HG03196 (cell line): Measurements from ENCODE around the gene NELL2.
"Not testable (repeated sequence)": the region's sequence is repeated elsewhere in the genome, so short reads cannot be mapped to it uniquely, and the experiment has no call there.

Source experiments
- ATAC-seq: cut with Tn5 transposase; IDR thresholded peaks from one replicate; pipeline ENCODE4 v1.9.1; 2021; ENCODE audit not compliant: unreplicated experiment

The NELL2 gene

DNA sequence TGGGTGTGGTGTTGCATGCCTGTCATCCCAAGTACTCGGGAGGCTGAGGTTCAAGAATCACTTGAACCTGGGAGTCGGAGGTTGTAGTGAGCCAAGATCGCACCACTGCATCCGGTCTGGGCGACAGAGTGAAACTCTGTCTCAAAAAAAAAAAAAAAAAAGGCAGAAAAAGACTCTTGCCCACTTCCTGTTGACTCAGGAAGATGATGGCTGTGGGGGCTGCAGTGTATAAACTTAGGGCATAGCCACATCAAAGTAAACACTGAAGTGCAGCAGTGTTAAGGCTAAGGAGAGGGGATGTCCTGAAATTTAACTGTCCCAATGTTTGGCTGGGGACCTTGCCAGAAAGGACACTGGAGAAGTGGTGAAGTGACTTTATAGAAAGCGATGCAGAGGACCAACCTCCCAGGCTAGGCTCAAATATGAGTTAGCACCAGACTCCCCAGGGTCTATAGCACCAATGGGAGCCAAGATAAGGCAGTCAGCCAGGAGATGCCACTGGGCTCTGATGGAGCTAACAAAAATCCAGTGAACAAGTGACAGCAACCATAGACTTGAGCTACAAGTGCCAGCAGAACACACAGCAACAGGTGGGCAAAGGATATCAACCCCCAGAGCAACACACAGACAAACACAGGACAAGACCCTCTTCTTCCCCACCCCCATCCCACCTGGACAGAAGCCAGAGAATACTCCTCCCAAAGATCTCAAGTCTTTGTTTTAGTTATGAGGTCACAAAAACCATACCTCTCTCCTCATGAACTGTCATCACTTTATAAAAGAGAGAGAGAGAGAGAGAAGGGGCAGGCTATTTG lies 28.0 kb downstream of the NELL2 start:
- peak; percentile 89 for ATAC-seq

DNA sequence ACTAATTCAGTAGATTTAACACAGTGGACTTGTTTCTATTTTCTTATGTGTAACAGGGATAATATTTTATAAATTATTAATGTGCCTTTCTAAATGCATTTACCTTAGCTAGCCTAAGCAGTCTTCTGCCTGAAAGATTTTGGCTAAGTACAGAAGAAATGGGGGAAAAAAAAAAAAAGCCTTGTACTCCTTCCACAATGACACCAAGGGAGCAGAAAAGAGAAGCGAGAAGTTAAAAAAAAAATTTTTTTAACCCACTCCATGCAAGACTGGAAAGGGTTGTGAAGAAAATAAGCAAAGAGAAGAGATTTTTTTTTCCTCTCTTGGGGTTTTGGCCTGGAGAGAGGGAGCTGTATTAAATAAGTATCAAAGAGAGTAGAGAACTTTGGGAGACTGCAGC lies 28.7 kb downstream of the NELL2 start:
- no peak for ATAC-seq

DNA sequence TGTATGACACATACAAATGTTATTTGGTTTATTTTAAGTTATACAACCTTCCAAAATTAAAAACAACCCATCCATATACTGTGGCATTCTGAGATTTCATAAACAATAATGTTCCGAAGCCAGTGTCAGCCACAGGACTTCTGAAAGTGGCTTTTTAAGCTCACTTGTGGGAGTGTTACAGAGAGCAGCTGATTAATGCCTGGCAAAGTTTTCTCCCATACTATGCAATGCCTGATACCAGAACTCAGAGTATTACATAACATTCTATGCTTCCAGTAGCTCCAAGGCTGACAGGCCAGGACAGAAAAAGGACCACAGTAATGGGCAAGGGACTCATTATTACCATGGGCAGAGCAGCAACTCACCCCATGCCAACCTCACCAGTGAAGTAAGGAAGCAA lies 29.3 kb downstream of the NELL2 start:
- ATAC-seq, result no peak

DNA sequence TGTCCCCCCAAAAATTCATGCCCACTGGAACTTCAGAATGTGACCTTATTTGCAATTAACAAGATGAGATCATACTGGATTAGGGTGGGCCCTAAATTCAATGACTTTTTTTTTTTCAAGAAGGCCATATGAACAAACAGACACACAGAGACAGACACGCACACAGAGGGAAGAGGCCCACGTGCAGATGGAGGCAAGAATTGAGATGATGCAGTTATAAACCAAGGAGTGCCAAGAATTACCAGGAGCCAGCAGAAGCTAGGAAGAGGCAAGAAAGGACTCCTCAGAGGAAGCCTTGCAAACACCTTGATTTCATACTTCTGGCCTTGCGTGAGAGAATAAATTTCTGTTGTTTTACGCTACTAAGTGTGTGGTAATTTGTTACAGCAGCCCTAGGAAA lies 33.4 kb downstream of the NELL2 start:
- ATAC-seq, result no peak

DNA sequence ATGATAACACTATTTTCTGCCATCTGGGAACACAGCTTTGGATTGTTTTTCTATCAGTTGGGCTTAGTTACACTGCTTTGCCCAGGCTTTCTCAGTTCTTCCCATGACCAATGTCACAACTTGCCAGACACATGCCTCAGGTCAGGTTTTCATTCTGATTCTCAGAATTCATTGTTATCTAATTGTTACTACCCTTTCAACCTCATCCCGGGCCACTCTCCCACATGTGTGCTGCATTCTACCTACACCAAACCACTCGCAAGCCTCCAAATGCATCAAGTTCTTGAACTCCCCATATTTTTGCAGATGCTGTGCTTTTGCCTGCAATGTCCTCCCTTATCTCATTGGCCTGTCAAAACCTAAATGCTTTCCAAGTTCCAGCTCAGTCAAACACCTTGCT lies 36.3 kb downstream of the NELL2 start:
- no peak for ATAC-seq

DNA sequence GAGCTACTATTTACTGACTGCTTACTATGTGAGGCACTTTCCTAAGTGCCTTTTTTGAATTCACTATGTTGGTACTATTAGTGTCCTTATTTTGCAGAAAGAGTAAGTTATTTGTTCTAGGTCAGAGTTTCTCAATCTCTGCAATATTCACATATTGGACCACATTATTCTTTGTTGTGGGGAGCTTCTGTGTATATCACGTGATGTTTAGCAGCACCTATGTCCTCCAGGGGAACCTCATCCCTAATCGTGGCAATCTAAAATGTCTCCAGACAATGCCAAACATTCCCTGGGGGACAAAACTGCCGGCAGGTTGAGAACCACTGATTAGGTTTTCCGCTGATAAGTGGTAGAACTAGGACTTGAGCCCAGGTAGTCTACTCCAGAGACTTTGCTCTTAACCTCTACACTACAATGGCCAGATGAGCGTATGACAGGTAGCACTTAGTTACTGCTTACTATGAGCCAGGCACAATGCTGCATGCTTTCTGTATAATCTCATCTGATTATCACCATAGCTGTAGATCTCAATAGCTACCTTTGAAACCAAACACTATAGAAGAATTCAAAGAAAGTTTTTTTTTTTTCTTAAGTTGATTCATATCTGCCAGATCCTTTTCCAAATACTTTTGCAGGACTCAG lies 38.9 kb downstream of the NELL2 start:
- no peak for ATAC-seq

DNA sequence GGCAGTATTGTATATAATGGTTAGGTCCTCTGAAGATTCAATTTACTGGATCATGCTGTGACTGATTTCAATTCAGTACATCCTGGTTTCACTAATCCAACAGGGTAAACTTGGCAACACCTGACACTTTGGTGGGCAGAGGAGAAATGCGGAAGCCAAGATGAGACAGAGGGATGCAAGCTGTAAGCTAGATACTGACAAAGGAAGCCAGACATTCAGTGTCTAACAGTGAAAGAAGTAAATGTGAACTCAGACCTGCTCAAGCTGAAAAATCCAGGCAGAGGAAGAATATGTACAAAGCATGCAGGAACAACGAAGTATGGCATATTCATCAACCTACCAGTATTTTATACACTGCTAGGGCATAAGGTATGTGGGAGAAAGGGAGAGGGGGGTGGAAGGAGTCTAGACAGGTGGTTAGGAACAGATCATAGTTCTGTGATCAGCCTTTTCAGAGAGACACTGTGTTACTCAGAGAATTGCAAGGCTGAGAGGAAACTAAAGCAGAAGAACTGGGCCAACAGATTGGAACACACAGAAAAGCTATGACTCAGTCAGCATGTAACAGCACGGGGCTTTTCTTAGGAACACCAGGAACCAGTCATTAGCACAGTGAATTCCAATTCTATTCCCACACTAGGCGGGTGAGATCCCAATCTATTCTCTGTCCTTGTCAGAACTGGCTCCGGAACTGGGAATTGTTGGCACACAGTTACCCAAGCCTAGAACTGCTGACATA lies 40.3 kb downstream of the NELL2 start:
- ATAC-seq, result no peak

DNA sequence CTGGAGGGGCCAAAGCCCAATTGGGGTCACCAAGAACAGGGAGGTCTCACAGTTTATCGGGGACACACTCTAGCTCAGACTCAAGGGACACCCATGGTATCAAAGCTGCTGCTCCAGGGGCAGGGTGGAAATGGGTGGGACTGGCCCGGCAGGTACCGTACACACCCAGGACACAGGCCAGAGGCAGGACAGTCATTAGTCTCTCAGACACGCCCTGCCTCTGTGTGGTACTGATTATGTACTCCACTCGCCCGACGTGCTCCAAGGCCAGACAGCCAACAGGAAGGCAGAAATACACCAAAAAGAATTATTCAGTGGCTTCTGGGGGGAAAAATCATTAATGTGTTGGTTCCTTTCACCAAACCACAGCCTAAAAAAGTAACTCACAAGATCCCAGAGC lies 41.1 kb downstream of the NELL2 start:
- ATAC-seq, result not testable (repeated sequence)

DNA sequence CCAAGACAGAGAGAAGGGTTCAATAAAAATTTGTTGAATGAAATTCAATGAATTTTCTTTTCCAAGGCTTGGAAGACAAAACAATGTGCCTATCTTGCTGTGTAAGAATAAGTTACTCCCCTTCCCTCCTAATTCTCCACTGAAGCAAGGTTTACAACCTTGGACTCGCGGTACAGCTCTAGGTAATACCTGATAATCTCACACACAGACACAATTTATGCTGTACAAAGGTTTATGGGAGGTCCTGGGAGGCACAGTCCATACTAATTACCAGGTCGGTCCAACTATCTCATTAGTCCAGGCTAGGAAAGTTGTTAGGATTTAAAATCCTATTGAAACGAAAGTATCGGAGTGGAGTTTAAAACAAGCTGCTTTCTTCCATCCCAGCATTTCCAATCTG lies 42.6 kb downstream of the NELL2 start:
- ATAC-seq, result no peak

DNA sequence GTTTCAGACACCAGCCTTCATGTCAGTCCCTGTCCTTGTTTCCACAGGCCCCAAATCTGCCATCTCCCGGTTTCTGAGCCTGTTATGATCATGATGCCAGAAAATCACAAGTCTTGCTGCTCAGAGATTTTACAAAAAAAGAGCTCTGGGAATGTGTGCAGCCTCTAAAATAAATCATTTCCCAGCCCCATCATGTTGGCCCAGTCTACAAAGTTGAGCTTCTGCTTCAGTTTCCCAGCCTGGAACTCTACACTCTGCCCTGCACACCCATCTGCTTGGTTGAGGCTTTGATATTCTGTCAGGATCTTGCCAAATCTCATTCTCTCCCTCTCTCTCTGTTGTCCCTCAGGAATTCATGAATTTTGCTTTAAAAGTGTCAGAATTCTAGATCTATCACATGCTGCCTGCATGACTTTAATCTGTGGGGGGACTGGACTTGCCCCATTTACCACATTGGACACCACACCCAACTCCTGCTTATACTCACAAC lies 45.5 kb downstream of the NELL2 start:
- ATAC-seq, result no peak

DNA sequence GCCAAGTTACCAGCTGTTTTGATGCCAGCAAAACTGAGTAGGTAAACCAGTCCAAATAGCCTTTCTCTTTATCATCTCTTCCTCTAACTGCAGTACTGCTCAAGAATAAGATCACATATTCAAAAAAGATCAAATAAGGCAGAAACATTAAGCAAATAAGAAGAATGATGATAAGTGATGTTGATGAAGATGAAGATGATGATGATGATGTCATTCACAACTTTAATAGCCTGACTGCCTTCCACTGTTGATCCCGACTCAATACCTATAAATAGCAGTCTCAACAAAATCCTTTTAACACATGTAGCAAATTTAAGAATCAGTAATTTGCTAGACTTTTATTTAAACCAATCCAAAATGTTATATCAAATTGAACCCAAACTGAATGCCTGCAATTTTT lies 47.1 kb downstream of the NELL2 start:
- ATAC-seq, result no peak

DNA sequence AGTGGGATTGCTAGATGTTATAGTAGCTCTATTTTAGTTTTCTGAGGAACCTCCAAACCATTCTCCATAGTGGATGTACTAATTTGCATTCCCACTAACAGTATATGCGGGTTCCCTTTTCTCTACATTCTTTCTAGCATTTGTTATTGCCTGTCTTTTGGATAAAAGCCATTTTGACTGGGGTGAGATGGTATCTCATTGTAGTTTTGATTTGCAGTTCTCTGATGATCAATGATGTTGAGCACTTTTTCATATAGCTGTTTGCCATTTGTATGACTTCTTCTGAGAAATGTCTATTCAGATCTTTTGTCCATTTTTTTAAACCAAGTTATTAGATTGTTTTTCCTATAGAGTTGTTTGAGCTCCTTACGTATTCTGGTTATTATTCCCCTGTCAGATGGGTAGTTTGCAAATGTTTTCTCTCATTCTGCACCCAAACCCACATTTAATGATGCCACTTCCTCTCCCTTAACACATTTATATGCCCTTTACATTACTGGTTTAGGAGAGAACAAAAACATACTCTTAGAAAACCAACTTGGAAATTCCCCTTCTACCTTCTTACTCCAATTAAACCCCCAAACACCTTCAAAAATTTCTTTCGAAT lies 48.2 kb downstream of the NELL2 start:
- no peak for ATAC-seq

DNA sequence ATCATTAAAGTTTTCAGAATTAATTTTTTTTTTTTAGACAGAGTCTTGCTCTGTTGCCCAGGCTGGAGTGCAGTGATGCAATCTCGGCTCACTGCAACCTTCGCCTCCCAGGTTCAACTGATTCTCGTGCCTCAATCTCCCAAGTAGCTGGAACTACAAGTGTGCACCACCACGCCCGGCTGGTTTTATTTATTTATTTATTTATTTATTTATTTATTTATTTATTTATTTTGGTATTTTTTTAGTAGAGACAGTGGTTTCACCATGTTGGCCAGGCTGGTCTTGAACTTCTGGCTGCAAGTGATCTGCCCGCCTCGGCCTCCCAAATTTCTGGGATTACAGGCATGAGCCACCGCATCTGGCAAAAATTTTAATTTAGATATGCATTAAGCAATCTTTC lies 54.4 kb downstream of the NELL2 start:
- not testable (repeated sequence) for ATAC-seq

DNA sequence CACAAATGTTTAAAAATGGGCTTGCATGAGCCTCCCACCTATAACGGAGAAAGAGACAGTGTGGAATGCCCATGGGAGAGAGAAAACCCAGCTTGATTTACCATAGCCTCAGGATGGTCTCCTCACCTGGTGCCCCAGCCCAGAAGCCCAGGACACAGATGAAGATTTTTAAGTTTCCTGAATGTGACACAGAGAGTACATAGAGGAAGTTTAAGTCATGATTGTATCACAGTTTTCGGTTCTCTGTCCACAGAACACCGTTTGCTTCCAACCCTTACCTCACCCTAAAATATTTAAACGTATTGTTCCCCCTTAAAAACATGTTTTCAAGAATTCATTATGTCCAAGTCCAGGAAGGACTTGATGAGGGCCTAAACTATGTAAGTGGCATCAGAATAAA lies 56.2 kb downstream of the NELL2 start:
- no peak for ATAC-seq

DNA sequence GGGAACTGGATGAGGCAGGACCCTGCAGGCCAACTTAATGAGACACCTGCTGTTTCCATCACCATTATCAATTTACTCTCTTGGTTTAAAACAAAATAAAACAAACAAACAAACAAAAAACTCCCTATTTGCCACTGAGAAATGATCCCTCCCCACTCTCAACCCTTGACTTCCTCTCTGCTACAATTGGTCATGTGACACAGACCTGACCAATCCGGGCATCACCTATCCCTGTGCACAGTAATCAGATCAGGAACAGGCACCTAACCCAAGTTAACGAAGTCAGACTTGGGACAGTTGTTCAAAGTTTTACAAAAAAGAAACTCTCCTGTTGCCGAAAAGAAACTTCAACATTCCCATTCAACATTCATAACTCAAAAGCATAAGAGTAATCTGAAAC lies 58.4 kb downstream of the NELL2 start:
- ATAC-seq, result no peak

DNA sequence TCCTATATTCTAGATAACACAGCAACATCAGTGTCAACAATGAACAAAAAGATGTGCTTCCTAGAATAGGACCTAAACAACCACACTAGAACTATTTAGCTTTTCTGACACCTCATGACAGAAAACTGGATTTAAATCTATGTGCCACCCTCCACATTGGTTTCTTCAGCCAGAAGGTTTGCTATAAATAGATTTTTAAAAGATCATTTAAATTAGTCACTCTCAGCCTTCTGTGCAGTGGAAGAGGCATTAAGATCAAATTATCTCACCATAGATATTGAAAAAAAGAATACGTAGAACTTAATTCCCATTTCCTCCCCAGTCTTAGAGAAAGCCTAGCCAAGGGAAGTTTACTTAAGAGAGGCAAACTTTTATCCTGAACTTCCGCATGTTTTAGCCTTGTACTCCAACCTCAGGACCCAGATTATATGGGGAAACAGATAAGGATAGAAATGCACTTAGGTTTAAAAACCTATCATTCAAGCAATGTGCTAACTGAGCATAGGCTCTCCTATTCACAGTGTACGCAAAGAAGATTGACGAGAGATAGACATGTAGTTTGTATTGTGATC lies 59.6 kb downstream of the NELL2 start:
- no peak for ATAC-seq

DNA sequence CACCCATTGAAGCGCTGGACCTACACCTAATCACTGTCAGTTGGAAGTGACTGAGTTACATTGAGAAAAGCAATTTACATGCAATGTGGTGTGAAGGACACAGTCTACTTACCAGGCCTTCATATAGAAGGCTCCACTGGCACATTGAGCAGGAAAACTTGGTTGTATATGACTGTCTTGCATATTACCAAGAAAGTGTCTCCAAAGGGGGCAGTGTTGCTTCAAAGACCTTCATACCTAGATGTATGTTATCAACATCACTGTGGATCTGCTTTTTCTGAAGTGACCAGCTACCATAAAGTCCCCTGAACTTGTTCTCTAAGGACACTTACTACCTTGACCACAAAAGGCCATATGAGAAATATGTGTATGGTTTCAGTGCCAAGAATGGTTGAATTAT lies 64.1 kb downstream of the NELL2 start:
- no peak for ATAC-seq

DNA sequence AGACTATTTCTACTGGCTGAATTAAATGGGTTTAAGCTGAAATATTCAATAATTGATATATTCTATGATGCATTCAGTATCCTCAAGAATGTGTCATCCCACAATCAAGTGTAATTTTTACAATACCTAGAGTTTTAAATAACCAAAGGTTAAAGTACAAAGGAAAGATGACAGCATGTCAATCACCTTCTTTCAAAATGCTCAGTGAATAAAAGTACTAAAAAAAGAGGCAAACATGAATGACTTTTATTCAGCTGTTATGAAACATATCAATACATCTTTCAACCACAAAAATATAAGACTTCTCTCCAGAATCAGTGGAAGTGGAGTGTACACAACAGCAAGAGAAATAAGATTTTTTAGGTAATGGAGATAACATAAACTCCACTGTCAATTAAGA lies 72.0 kb downstream of the NELL2 start:
- no peak for ATAC-seq

DNA sequence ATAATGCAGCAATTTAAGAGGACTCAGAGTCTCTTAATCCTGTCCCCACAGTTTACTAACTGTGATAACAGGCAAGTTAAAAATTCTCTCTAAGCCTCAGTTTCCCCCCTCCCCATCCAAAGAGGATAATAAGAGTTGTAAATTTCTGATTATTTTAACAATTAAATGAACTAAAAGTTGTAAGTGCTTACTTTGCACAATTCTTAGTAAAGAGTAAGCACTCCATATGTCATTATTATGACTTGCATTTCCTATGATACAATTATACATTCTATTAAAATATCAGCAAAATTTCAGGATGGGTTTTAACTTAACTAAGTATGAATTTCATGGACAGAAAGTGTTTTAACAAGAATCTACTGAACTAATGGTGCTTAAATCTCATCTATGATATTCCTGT lies 80.1 kb downstream of the NELL2 start:
- ATAC-seq, result no peak

DNA sequence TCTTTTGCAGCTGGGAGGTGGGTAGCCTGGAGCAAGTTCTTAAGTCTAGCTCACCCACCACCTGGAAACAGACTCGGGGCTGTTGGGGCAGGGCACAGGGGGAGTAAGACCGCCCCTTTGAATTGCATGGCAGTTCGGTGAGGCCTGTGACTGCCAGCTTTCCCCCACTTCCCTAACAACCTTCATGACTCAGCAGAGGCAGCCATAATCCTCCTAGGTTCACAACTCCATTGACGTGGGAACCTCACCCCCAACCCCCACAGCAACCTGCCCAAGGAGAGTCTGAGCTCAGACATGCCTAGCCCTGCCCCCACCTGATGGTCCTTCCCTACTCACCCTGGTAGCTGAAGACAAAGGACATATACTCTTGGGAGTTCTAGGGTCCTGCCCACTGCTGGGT lies 87.4 kb downstream of the NELL2 start:
- ATAC-seq, result no peak

DNA sequence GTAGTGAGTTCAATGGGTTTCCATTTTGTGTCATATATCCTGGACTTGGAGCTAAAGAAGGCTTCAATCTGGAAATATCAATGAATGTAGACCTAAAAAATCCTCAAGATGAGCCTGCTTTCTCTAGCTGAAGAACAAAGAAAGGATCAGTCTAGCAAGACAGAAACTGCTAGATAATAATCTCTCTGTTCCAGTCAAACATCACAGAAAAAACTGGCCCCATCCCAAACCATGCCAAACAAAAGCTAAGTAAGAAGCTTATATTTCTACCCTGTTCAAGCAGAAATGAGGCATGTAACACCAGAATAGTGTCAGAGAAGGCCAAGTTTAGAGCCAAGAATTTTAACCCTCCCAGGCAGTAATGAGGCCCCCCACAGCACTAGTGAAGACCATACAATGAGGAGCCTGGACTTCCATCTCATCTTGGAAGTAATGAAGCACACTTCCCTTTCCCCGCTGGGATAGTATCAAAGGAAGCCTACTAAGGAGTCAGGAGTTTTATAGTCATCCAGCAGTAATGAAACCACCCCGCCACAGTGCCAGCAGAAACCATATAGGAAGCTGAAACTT lies 95.8 kb downstream of the NELL2 start:
- no peak for ATAC-seq
